HepG2 (cell line): ENCODE results near the gene UBE2E1.

Source experiments
- ELF4 ChIP-seq: sonication (generic); formaldehyde crosslinking; IDR thresholded peaks from 2 replicates; pipeline ENCODE4 v1.5.0; 2020; ENCODE audit warnings: missing genetic modification reagents, mild to moderate bottlenecking, moderate library complexity, borderline replicate concordance
- IKZF4 ChIP-seq: sonication (generic); formaldehyde crosslinking; IDR thresholded peaks from 2 replicates; pipeline ENCODE4 v1.5.1; 2020; ENCODE audit warnings: borderline replicate concordance, mild to moderate bottlenecking, low read depth, missing genetic modification reagents; ENCODE audit errors: not compliant biosample characterization
- JUNB ChIP-seq: sonication (generic); formaldehyde crosslinking; IDR thresholded peaks from 2 replicates; pipeline ENCODE4 v1.8.0; 2022; ENCODE audit warnings: missing genetic modification reagents, mild to moderate bottlenecking, borderline replicate concordance
- KAT7 ChIP-seq: IDR thresholded peaks from 2 replicates; pipeline ENCODE4 v1.6.1; 2018; ENCODE audit warnings: borderline replicate concordance, missing compliant biosample characterization
- NBN ChIP-seq: fragments of 450-650 bp; conservative IDR thresholded peaks from 2 replicates; pipeline ENCODE4 v1.6.1; 2017
- PCBP2 ChIP-seq: fragments of 200-400 bp; formaldehyde crosslinking; optimal IDR thresholded peaks from 2 replicates; pipeline ENCODE3; 2018; ENCODE audit warnings: low read length, low read depth; ENCODE audit not compliant: poor library complexity, severe bottlenecking
- ZFP90 ChIP-seq: sonication (generic); formaldehyde crosslinking; IDR thresholded peaks from 2 replicates; pipeline ENCODE4 v1.8.0; 2022; ENCODE audit warnings: missing genetic modification reagents, mild to moderate bottlenecking, inconsistent platforms, borderline replicate concordance
- TF ChIP-seq, protein P1 (sequence below): sonication (generic); formaldehyde crosslinking; IDR thresholded peaks from 2 replicates; pipeline ENCODE4 v1.4.0; 2020; ENCODE audit warnings: low read depth, mild to moderate bottlenecking, missing genetic modification reagents
- TF ChIP-seq, protein P2 (sequence below): sonication (generic); formaldehyde crosslinking; conservative IDR thresholded peaks from 2 replicates; pipeline ENCODE4 v1.8.0; 2022; ENCODE audit warnings: mild to moderate bottlenecking, moderate library complexity, missing genetic modification reagents
- TF ChIP-seq, protein P3 (sequence below): IDR thresholded peaks from 2 replicates; pipeline ENCODE4 v1.6.1; 2016; ENCODE audit warnings: mild to moderate bottlenecking, missing biosample characterization, missing genetic modification reagents
- TF ChIP-seq, protein P4 (sequence below): sonication (generic); formaldehyde crosslinking; IDR thresholded peaks from 2 replicates; pipeline ENCODE4 v1.5.0; 2020; ENCODE audit warnings: mild to moderate bottlenecking, missing genetic modification reagents, moderate library complexity

DNA sequence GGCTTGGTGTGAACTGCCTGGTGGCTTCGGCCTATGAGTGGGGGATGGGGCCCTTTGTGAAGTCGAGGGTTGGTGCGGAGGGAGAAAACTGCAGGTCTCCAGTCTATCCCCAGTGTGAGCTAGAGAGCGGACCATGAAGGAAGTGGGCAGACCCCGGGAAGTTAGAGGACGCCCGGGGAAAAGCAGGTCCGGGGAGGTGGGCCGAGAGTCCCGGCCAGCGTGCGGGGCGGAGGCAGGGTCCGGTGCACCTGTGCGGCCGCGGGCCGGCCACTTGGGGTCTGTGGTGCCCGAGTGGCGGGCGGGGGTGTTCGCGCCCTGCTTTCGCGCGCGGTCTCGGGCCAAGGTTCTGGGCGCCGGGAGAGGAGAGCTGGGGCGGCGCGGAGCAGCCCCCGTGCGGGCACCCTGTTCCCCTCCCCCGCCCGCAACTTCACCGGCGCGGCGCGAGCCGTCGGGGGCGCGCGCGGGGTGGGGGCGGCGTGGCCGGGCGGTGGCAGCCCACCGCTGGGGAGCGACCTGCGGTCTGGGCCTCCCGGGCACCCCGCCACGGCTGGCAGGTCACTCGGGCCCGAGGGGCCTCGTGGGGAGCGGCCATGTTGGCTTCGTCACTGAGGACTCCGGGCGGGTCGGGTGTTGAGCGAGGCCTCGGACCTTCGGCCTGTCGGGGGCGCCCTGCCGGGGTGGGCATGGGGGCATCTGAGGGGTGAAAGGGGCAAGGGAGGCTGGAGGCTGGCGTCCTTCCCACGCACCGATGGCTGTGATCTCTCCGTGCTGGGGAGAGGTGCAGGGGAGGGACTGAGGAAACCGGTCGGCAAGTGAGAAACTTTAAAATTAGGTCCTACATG is 4.8 kb downstream of the UBE2E1 start:
- TF ChIP-seq JUNB: no peak; the same call in 1 of the 2 replicates
- TF ChIP-seq KAT7 (CRISPR knock-in tag): no peak
- TF ChIP-seq IKZF4 (CRISPR knock-in tag): no peak
- TF ChIP-seq ZFP90 (CRISPR knock-in tag): no peak
- TF ChIP-seq NBN: no peak
- TF ChIP-seq, protein P1, sequence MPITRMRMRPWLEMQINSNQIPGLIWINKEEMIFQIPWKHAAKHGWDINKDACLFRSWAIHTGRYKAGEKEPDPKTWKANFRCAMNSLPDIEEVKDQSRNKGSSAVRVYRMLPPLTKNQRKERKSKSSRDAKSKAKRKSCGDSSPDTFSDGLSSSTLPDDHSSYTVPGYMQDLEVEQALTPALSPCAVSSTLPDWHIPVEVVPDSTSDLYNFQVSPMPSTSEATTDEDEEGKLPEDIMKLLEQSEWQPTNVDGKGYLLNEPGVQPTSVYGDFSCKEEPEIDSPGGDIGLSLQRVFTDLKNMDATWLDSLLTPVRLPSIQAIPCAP (CRISPR knock-in tag): no peak
- TF ChIP-seq, protein P2, sequence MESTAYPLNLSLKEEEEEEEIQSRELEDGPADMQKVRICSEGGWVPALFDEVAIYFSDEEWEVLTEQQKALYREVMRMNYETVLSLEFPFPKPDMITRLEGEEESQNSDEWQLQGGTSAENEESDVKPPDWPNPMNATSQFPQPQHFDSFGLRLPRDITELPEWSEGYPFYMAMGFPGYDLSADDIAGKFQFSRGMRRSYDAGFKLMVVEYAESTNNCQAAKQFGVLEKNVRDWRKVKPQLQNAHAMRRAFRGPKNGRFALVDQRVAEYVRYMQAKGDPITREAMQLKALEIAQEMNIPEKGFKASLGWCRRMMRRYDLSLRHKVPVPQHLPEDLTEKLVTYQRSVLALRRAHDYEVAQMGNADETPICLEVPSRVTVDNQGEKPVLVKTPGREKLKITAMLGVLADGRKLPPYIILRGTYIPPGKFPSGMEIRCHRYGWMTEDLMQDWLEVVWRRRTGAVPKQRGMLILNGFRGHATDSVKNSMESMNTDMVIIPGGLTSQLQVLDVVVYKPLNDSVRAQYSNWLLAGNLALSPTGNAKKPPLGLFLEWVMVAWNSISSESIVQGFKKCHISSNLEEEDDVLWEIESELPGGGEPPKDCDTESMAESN (CRISPR knock-in tag): no peak
- no peak for TF ChIP-seq ELF4 (CRISPR knock-in tag)
- TF ChIP-seq, protein P3, sequence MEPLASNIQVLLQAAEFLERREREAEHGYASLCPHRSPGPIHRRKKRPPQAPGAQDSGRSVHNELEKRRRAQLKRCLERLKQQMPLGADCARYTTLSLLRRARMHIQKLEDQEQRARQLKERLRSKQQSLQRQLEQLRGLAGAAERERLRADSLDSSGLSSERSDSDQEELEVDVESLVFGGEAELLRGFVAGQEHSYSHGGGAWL (CRISPR knock-in tag): no peak
- TF ChIP-seq PCBP2: no peak
- TF ChIP-seq, protein P4, sequence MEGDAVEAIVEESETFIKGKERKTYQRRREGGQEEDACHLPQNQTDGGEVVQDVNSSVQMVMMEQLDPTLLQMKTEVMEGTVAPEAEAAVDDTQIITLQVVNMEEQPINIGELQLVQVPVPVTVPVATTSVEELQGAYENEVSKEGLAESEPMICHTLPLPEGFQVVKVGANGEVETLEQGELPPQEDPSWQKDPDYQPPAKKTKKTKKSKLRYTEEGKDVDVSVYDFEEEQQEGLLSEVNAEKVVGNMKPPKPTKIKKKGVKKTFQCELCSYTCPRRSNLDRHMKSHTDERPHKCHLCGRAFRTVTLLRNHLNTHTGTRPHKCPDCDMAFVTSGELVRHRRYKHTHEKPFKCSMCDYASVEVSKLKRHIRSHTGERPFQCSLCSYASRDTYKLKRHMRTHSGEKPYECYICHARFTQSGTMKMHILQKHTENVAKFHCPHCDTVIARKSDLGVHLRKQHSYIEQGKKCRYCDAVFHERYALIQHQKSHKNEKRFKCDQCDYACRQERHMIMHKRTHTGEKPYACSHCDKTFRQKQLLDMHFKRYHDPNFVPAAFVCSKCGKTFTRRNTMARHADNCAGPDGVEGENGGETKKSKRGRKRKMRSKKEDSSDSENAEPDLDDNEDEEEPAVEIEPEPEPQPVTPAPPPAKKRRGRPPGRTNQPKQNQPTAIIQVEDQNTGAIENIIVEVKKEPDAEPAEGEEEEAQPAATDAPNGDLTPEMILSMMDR: peak; percentile 70
